GM18861 (cell line): Measurements from ENCODE around the gene GINS2.

ENCODE experiments used
- ATAC-seq: cut with Tn5 transposase; IDR thresholded peaks from one replicate; pipeline ENCODE4 v1.9.1; 2021; ENCODE audit not compliant: unreplicated experiment

Gene GINS2

DNA sequence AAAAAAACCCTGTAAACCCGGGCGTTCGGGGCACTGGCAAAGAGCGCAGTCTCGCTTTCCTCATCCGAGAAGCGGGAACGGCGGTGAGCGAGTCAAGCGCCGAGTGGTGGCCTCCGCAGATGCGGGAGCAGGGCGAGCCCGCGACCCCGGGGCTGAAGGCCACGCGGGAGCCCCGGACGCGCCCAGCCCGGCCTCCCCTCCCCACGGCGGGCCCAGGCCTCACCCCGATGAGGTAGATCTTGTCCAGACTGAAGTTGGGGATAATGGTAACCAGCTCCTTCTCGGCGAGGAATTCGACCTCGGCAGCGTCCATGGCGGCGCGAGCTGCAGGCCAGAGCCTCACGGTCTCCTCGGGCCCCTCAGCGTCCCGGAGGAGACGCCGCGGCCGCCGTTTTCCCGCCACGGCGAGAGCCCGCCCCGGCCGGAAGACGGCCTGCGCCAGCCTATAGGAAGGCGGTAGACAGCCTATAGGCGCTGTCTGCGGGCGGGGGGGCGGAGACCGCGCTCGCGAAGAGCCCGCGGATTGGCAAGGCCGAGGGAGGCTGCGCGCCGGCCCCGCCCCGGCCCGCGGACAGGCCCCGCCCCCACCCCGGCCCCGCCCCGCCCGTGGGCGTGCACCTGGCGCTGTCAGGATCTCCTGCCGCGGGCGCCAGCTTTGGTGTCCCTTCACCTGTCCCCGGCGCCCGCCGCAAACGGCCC is at the start of gene GINS2:
Gene GINS2 (minus strand): TSS at position 369 of the 699 bp plus-strand sequence. CDS start 56 bp downstream, at position 313.
- ATAC-seq: peak; percentile 83

DNA sequence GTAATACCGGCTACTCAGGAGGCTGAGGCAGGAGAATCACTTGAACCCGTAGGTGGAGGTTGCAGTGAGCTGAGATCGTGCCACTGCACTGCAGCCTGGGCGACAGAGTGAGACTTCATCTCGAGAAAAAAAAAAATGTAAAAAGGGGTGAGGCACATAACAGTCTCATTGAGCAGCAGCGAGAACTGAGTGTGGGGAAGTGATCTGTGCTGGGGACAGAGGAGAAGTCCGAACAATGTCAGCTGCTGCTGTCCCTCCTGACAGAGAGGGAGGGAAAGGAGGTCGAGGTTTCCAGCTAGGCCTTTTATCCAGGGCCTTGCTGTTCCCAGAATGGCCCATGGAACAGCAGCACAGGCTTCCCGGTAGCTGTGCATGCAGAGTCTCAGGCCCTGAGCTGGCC is 48.2 kb upstream of the GINS2 start:
- ATAC-seq: no peak

- ATAC-seq: no peak
Observed at GRCh38 chr16:85735946-85736345, 47.2 kb upstream of the GINS2 start.

- peak; percentile 79 for ATAC-seq
Observed at GRCh38 chr16:85735225-85735635, 46.5 kb upstream of the GINS2 start.

DNA sequence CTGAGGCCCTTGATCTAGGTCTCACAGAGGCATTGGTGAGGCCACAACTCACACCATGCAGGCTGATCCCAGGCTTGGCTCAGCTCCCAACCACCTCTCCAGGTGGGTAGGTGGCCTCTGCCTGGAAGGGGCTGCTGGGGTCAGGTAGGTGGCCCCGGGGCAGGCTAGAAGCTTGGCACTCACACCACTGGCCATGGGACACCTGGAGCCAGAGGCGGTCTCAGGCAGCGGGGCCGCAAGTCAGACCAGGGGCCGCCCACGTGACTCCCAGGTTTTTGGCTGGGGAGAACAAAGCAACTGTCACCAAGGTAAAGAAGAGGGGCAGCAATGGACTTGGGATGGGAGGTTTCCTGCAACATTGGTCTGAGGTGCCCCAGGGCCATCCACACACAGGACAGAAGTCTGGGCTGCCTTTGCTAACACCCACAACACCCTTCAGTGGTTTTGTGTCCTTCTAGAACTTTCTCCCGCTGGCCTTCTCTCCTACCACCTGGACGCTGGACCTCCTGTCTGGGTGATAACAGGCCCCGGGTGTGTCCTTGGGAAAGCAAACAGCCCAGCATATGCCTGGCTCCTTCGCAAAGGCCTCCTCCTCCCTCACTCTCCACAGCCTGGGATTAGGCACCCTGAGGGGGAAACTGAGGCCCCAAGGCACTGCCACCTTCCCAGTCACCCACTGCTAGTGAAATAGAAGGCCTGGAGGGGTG is 45.7 kb upstream of the GINS2 start:
- no peak for ATAC-seq

DNA sequence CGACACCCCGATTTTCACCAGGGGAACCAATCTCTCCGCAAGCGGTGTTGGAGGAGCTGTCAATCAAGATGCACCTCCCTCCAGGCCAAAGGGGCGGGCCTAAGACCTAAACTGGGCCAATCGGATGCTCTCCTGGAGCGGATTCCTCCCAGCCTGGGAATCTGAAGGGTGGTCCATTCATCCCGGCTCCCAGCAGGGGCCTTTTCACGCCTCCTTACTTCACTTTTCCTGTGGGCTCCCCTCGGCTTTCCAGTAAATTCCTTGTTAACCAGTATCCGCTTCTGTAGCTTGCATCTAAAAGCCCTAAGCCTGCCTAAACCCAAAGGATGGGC is 45.1 kb upstream of the GINS2 start:
- no peak for ATAC-seq

- ATAC-seq: no peak
Observed at GRCh38 chr16:85733155-85733838, 44.5 kb upstream of the GINS2 start.

- no peak for ATAC-seq
Observed at GRCh38 chr16:85731179-85731578, 42.4 kb upstream of the GINS2 start.

DNA sequence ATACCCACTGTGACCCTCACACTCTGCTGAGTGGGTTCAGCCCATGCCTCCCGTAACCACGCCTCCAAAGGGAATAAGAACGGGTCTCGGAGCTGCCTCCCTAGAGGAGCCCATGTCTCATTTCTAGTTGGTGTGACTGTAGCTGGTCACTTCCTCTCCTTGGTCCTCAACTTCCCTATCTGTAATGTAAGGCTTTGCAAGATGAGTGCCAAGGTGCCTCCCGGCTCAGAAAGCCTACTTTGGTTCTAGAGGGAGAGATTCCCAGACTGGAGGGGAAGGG is 41.4 kb upstream of the GINS2 start:
- ATAC-seq: no peak

DNA sequence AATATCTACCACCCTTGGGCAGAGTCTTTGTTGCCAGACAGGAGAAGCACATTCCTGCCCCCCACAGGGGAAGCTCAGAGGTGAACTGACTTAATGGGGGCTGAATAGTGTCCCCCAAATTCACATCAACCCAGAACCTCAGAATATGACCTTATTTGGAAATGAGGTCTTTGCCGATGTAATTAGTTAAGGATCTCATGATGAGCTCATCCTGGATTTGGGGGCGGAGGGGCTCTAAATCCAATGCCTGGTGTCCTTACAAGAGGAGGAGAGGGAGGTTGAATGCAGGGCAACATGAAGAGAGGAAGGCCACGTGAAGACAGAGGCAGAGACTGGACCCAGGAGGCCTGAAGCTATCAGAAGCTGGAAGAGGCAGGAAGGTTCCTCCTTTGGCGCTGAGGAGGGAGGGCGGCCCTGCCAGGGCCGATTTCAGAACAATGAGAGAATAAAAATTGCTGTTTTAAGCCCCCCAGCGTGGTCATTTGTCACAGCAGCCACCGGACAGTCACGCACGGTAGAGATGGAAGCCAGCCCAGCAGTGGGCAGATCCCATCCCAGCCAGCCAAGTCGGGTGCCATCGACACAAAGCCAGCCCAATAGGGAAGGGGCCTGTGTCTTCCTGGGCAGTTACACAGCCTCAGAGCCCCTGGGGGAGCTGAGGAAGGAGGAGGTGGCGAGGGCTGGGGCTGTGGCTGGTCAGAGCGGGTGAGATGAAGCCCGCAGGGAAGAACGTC is 40.9 kb upstream of the GINS2 start:
- ATAC-seq: no peak

GRCh38 chr16:85728879-85729278 is 40.1 kb upstream of the GINS2 start:
- ATAC-seq: no peak

- ATAC-seq: no peak
Observed at GRCh38 chr16:85724936-85725335, 36.2 kb upstream of the GINS2 start.

DNA sequence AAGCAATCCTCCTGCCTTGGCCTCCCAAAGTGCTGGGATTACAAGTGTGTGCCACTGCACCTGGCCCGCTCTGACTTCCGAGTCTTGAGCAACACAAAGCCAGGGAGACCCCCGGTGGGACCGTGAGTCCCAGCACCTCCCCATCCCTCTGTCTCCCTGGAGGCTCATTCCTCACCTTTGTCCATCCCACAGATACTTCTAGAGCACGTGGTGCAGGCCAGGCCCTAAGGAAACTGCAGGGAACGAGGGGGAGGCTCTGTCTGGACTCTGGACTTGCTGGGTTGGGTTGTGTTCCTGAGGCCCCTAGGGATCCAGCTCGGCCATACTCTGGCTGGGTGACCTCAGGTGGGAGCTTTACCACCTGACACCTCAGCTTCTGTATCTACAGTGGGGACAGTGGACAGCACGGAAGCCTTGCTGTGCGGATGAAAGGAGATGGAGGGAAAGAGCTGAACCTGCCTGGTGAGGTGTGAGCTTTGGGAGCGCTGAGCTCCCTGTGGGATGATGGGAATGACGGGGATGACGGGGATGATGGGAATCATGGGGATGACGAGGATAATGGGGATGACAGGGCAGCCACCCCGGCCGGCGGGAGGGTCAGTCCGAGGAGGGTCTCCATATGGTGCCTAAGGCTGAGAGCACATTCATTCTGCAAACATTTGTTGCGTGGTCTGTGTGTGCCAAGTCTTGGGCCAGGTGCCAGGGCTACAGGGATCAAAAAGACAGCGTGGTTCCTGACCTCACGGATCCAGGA is 35.5 kb upstream of the GINS2 start:
- ATAC-seq: no peak

DNA sequence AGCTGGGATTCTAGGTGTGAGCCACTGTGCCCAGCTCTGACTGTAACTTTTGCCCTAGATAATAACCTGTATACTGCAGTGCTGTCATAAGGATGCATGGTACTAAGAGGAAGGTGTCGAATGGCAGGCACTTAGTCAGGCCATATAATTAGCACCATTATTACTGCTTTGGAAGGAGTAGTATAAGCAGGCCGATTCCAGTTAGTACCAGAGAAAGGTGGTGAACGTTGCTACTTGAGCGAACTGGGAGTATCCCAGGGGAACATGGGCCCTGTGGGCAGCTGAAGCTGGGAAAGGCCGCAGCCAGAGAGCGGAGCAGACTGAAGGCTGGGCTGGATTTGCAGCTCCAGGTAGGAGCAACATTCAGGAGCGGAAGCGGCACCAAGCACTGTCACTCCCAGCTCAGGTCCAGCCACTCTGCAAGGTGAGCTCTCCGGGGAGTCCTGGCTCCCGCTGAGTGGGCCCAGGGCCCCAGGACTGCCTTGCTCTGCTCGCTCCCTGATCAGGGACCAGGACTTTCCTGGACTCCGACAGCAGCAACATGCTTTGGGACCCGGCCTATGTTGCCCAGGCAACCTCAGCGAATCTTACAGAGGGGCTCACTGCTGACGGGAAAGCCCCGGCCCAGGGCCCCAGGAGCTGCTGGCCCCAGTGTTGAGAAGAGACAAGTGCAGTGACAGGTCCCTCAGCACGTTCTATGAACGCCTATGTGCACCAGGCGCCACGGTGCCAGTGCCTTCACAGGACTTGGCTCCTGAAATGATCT is 33.6 kb upstream of the GINS2 start:
- no peak for ATAC-seq

GRCh38 chr16:85720302-85720637 is 31.5 kb upstream of the GINS2 start:
- ATAC-seq: no peak

GRCh38 chr16:85719605-85720301 is 31.0 kb upstream of the GINS2 start:
- ATAC-seq: no peak

- ATAC-seq: no peak
Observed at GRCh38 chr16:85718682-85719081, 29.9 kb upstream of the GINS2 start.

GRCh38 chr16:85718153-85718477 is 29.4 kb upstream of the GINS2 start:
- no peak for ATAC-seq

GRCh38 chr16:85717393-85718152 is 28.8 kb upstream of the GINS2 start:
- ATAC-seq: no peak
